ENCODE data around the gene ARFGAP2. TPM values are rescaled to one million over a fixed set of nuclear protein-coding genes. Genes with fewer than 3 reads are reported as not detected.

The ARFGAP2 gene
- total and polyA plus RNA-seq, 2 donors (not counting 3 experiments of a cell fraction or from before 2014, with no cell fraction given), result 78.9 to 108 TPM

DNA sequence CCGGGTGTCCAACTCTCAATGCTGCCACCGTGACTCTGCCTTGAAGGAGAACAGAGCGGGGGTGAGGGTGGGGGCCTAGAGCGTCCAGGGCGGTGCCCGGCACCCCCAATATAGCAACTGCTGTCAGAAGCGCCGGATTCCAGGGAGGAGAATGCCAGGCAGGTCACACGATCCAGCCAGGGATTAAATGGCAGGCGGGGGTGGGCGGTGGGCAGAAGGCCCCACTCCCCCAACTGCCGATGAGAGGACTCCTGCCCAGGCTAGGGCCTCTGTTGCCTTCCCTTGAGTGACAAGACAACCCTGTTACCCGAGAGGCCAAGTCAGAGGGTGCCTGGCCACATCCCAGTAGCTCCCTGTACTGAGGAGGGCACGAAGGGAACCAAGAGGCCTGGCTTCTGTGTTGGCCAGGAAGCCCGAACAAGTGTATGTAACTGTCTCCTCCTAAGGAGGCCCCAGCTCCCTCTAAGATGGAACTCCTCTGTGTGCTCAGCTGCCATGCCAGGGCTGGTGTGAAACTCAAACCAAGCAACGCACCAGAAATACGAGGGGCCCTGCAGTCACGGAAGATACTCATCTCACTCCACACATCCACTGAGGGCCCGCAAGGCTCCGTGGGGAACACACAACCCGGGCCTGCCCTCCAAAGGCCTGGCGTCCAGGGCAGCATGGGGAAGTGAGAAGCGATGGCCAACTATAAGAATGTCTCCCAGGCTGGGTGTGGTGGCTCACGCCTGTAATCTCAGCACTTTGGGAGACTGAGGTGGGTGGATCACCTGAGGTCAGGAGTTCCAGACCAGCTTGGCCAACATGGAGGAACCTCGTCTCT lies 6.6 kb upstream of the ARFGAP2 start:
- H3K27ac ChIP-seq (ENCODE audit: insufficient read depth, low read depth, low read length), result no peak overlapping the region
- peaks cover 16% of the 10 kb centered on the region for H3K4me1 ChIP-seq (ENCODE audit: control insufficient read depth, extremely low read depth, insufficient read depth, low read length)
- BruUV-seq (replicated peaks), result no TSS peak
- intact Hi-C loops (cut with micrococcal nuclease), result no loop called here
- peaks cover 0 to 1% of the 10 kb centered on the region in 2 experiments for H3K27me3 ChIP-seq (ENCODE audit: control insufficient read depth in 2 of 2, insufficient read depth in 2 of 2, low read length in 2 of 2)
- H3K79me2 ChIP-seq (ENCODE audit: control insufficient read depth, insufficient read depth, low read length), result no peaks in the 10 kb centered on the region
- no peaks in the 10 kb centered on the region for H3K9me3 ChIP-seq (replicated peaks; ENCODE audit: control insufficient read depth, insufficient read depth, low read length)
- peaks cover 0 to 9% of the 10 kb centered on the region in 2 experiments for H3K36me3 ChIP-seq (ENCODE audit: control insufficient read depth in 2 of 2, extremely low read depth in 1 of 2, insufficient read depth in 2 of 2, low read length in 2 of 2)
- no peak overlapping the region for H3K9ac ChIP-seq (replicated peaks; ENCODE audit: extremely low read depth, insufficient read depth, low read length)
- CTCF ChIA-PET, result interaction anchor here (1.0 to 1.1 kb wide), 2 partner anchors 76 to 172 kb away, joined by 3 read pairs; no protein-coding TSS in a partner anchor
- no peak overlapping the region for H3K4me2 ChIP-seq (ENCODE audit: insufficient read depth, low read length)
- no peak overlapping the region for H2AFZ ChIP-seq (ENCODE audit: low read depth, low read length)
- H3K4me3 ChIP-seq (replicated peaks in 1 of 3; ENCODE audit: insufficient read depth in 1 of 3, low read depth in 1 of 3, low read length in 3 of 3), result no peak overlapping the region
- TF ChIP-seq MYC (IDR thresholded peaks at IDR 0.05; ENCODE audit: low read depth, low read length), result no peak
- dilution Hi-C loops (cut with MboI; ENCODE audit: extremely low pct_ligation_motif_present, low sequenced_read_pairs), result no loop called here
- DNase-seq (ENCODE audit: low read depth, low spot score) (no peak), FAIRE-seq (no peak)
- no peaks in the 10 kb centered on the region for H3K9me1 ChIP-seq (replicated peaks; ENCODE audit: control insufficient read depth, extremely low read depth, insufficient read depth, low read length)
- POLR2A ChIA-PET, result no interaction called here
- H4K20me1 ChIP-seq (replicated peaks; ENCODE audit: control insufficient read depth, extremely low read depth, insufficient read depth, low read length), result no peaks in the 10 kb centered on the region

DNA sequence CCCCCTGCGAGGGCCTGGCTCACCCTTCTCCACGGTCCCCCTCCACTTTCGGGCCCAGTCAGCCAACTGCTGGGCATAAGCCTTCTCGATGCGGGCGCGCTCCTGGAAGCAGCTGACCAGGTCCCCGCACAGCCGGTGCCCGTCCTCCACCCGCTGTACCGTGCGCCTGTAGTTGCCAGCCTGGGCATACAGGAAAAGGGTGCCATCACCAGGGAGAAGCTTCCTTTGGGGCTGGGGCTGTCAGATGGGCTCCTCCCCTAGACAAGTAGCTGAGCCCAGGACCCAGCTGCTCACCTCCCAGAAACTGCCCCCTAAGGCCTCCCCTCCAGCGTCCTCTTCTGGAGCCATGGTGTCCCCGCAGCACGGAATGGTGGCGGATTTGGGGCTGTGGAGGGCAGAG lies 5.7 kb upstream of the ARFGAP2 start:
- Histone ChIP-seq H3K9ac (replicated peaks; ENCODE audit: extremely low read depth, insufficient read depth, low read length) (no peak overlapping the region), H2AFZ (ENCODE audit: low read depth, low read length) (no peak overlapping the region), H3K27me3 (ENCODE audit: control insufficient read depth in 2 of 2, insufficient read depth in 2 of 2, low read length in 2 of 2) (no peaks in the 10 kb centered on the region), H3K79me2 (ENCODE audit: control insufficient read depth, insufficient read depth, low read length) (no peaks in the 10 kb centered on the region), H3K36me3 (ENCODE audit: control insufficient read depth in 2 of 2, extremely low read depth in 1 of 2, insufficient read depth in 2 of 2, low read length in 2 of 2) (peaks cover 0 to 9% of the 10 kb centered on the region in 2 experiments), H3K4me2 (ENCODE audit: insufficient read depth, low read length) (no peak overlapping the region), H3K9me3 (replicated peaks; ENCODE audit: control insufficient read depth, insufficient read depth, low read length) (no peaks in the 10 kb centered on the region), H3K27ac (ENCODE audit: insufficient read depth, low read depth, low read length) (no peak overlapping the region), H3K4me1 (ENCODE audit: control insufficient read depth, extremely low read depth, insufficient read depth, low read length) (peaks cover 19% of the 10 kb centered on the region), H3K4me3 (replicated peaks in 1 of 3; ENCODE audit: insufficient read depth in 1 of 3, low read depth in 1 of 3, low read length in 3 of 3) (no peak overlapping the region), H4K20me1 (replicated peaks; ENCODE audit: control insufficient read depth, extremely low read depth, insufficient read depth, low read length) (no peaks in the 10 kb centered on the region), H3K9me1 (replicated peaks; ENCODE audit: control insufficient read depth, extremely low read depth, insufficient read depth, low read length) (no peaks in the 10 kb centered on the region)
- TF ChIP-seq POLR2AphosphoS5 (IDR thresholded peaks at IDR 0.05; ENCODE audit: insufficient read depth, low read depth, low read length) (no peak), EZH2 (IDR thresholded peaks at IDR 0.05; ENCODE audit: borderline replicate concordance, low read depth, low read length, severe bottlenecking) (no peak)
- TF ChIP-seq, protein P1, sequence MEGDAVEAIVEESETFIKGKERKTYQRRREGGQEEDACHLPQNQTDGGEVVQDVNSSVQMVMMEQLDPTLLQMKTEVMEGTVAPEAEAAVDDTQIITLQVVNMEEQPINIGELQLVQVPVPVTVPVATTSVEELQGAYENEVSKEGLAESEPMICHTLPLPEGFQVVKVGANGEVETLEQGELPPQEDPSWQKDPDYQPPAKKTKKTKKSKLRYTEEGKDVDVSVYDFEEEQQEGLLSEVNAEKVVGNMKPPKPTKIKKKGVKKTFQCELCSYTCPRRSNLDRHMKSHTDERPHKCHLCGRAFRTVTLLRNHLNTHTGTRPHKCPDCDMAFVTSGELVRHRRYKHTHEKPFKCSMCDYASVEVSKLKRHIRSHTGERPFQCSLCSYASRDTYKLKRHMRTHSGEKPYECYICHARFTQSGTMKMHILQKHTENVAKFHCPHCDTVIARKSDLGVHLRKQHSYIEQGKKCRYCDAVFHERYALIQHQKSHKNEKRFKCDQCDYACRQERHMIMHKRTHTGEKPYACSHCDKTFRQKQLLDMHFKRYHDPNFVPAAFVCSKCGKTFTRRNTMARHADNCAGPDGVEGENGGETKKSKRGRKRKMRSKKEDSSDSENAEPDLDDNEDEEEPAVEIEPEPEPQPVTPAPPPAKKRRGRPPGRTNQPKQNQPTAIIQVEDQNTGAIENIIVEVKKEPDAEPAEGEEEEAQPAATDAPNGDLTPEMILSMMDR (IDR thresholded peaks at IDR 0.05; ENCODE audit: extremely low read depth in 1 of 2, insufficient read depth in 1 of 2, low read depth in 1 of 2, low read length in 2 of 2), result no peak
- DNase-seq (ENCODE audit: low read depth, low spot score), result no peak
- dilution Hi-C loops (cut with MboI; ENCODE audit: extremely low pct_ligation_motif_present, low sequenced_read_pairs), result no loop called here
- ChIA-PET CTCF (interaction anchor here (1.0 to 1.1 kb wide), 2 partner anchors 77 to 173 kb away, joined by 3 read pairs; no protein-coding TSS in a partner anchor), POLR2A (no interaction called here)
- no TSS peak for BruUV-seq (replicated peaks)
- no peak for FAIRE-seq
- intact Hi-C loops (cut with micrococcal nuclease), result no loop called here
